ENCODE results near the gene MRNIP. TPM values are rescaled to one million over a fixed set of nuclear protein-coding genes. Genes with fewer than 3 reads are reported as not detected.

MRNIP gene
- total RNA-seq, 1 experiment from 2014 or later = 37.8 TPM

GRCh38 chr5:179860301-179860700, 1.7 kb upstream of the MRNIP start:
- no TSS peak for BruUV-seq (replicated peaks)
- H3K27me3 ChIP-seq (replicated peaks; ENCODE audit: control insufficient read depth, insufficient read depth, low read length) = no peaks in the 10 kb centered on the region
- intact Hi-C loops (cut with micrococcal nuclease; ENCODE audit: unreplicated experiment) = no loop called here
- peak overlapping the region; percentile 84 for H3K4me3 Mint-ChIP-seq (ENCODE audit: unreplicated experiment)
- no peaks in the 10 kb centered on the region for H3K4me1 Mint-ChIP-seq (ENCODE audit: low read depth, unreplicated experiment)
- no peak for DNase-seq
- no peaks in the 10 kb centered on the region for H3K4me1 ChIP-seq
- no peaks in the 10 kb centered on the region for H3K27me3 Mint-ChIP-seq (ENCODE audit: insufficient read depth, unreplicated experiment)
- peak overlapping the region; percentile 70 for H3K27ac Mint-ChIP-seq (ENCODE audit: unreplicated experiment)
- H3K36me3 ChIP-seq (ENCODE audit: control insufficient read depth, insufficient read depth, low read length) = peaks cover 6% of the 10 kb centered on the region
- no peak overlapping the region for H3K4me3 ChIP-seq (ENCODE audit: low read depth, low read length)
- H3K36me3 Mint-ChIP-seq (ENCODE audit: insufficient read depth, unreplicated experiment) = peaks cover 40% of the 10 kb centered on the region
- CTCF ChIA-PET = interaction anchor here (0.6 kb wide), 1 partner anchor 565 kb away, joined by 7 read pairs; no protein-coding TSS in a partner anchor
- no peaks in the 10 kb centered on the region for H3K9me3 ChIP-seq
- TF ChIP-seq CTCF (IDR thresholded peaks at IDR 0.05; ENCODE audit: insufficient read depth in 1 of 2, low read depth in 1 of 2, low read length in 1 of 2, severe bottlenecking in 1 of 2, unreplicated experiment in 1 of 2) = no peak
- POLR2A ChIA-PET = no interaction called here
- H3K9me3 Mint-ChIP-seq (ENCODE audit: unreplicated experiment) = no peaks in the 10 kb centered on the region

- peak overlapping the region; percentile 100 for H3K4me3 ChIP-seq (ENCODE audit: low read depth, low read length)
- H3K9me3 ChIP-seq = no peaks in the 10 kb centered on the region
- TSS peak; percentile 41 for BruUV-seq (replicated peaks)
- H3K36me3 ChIP-seq (ENCODE audit: control insufficient read depth, insufficient read depth, low read length) = peaks cover 5% of the 10 kb centered on the region
- Mint-ChIP-seq H3K27ac (ENCODE audit: unreplicated experiment) (peak overlapping the region; percentile 87), H3K4me1 (ENCODE audit: low read depth, unreplicated experiment) (no peaks in the 10 kb centered on the region), H3K27me3 (ENCODE audit: insufficient read depth, unreplicated experiment) (no peaks in the 10 kb centered on the region), H3K4me3 (ENCODE audit: unreplicated experiment) (peak overlapping the region; percentile 84), H3K9me3 (ENCODE audit: unreplicated experiment) (no peaks in the 10 kb centered on the region), H3K36me3 (ENCODE audit: insufficient read depth, unreplicated experiment) (peaks cover 23% of the 10 kb centered on the region)
- no peak for TF ChIP-seq CTCF (IDR thresholded peaks at IDR 0.05; ENCODE audit: insufficient read depth in 1 of 2, low read depth in 1 of 2, low read length in 1 of 2, severe bottlenecking in 1 of 2, unreplicated experiment in 1 of 2)
- ChIA-PET POLR2A (interaction anchor here (0.6 to 0.7 kb wide), 2 partner anchors 156 to 234 kb away, joined by 3 read pairs; no protein-coding TSS in a partner anchor), CTCF (interaction anchor here (0.8 kb wide), 1 partner anchor 20 kb away, joined by 3 read pairs; no protein-coding TSS in a partner anchor)
- H3K27me3 ChIP-seq (replicated peaks; ENCODE audit: control insufficient read depth, insufficient read depth, low read length) = no peaks in the 10 kb centered on the region
- no peaks in the 10 kb centered on the region for H3K4me1 ChIP-seq
- intact Hi-C loops (cut with micrococcal nuclease; ENCODE audit: unreplicated experiment) = loop anchor here (2.0 to 5.0 kb wide), 2 partner anchors 39 to 49 kb away; partner anchors contain the start of gene TBC1D9B
- DNase-seq = peak in 1 of 2 experiments; percentile 55
Observed at GRCh38 chr5:179858241-179858585, 404 bp downstream of the MRNIP start.

- BruUV-seq (replicated peaks) = no TSS peak
- no peak for DNase-seq
- H3K9me3 ChIP-seq = no peaks in the 10 kb centered on the region
- ChIA-PET POLR2A (no interaction called here), CTCF (no interaction called here)
- Mint-ChIP-seq H3K27ac (ENCODE audit: unreplicated experiment) (no peak overlapping the region), H3K9me3 (ENCODE audit: unreplicated experiment) (no peaks in the 10 kb centered on the region), H3K4me1 (ENCODE audit: low read depth, unreplicated experiment) (peaks cover 8% of the 10 kb centered on the region), H3K4me3 (ENCODE audit: unreplicated experiment) (no peak overlapping the region), H3K27me3 (ENCODE audit: insufficient read depth, unreplicated experiment) (no peaks in the 10 kb centered on the region), H3K36me3 (ENCODE audit: insufficient read depth, unreplicated experiment) (peaks cover 19% of the 10 kb centered on the region)
- peaks cover 6% of the 10 kb centered on the region for H3K36me3 ChIP-seq (ENCODE audit: control insufficient read depth, insufficient read depth, low read length)
- intact Hi-C loops (cut with micrococcal nuclease; ENCODE audit: unreplicated experiment) = no loop called here
- H3K4me3 ChIP-seq (ENCODE audit: low read depth, low read length) = no peak overlapping the region
- TF ChIP-seq CTCF (IDR thresholded peaks at IDR 0.05; ENCODE audit: insufficient read depth in 1 of 2, low read depth in 1 of 2, low read length in 1 of 2, severe bottlenecking in 1 of 2, unreplicated experiment in 1 of 2) = no peak
- no peaks in the 10 kb centered on the region for H3K27me3 ChIP-seq (replicated peaks; ENCODE audit: control insufficient read depth, insufficient read depth, low read length)
- no peaks in the 10 kb centered on the region for H3K4me1 ChIP-seq
Observed at GRCh38 chr5:179854356-179854755, 4.3 kb downstream of the MRNIP start.

Data from Caco-2 (cell line).